GM12892 (cell line): ENCODE measurements around the gene CD99L2.

Experiments
- POLR2A ChIP-seq: IDR thresholded peaks from 2 replicates; pipeline ENCODE4 v1.6.1; 2011; ENCODE audit warnings: low read depth, low read length, control low read depth
- POLR2AphosphoS5 ChIP-seq: IDR thresholded peaks from 2 replicates; pipeline ENCODE4 v1.6.1; 2011; ENCODE audit warnings: low read depth, low read length, control low read depth
- TAF1 ChIP-seq: IDR thresholded peaks from 2 replicates; pipeline ENCODE4 v1.6.1; 2011; ENCODE audit warnings: low read depth, mild to moderate bottlenecking, control low read depth, low read length, borderline replicate concordance

DNA sequence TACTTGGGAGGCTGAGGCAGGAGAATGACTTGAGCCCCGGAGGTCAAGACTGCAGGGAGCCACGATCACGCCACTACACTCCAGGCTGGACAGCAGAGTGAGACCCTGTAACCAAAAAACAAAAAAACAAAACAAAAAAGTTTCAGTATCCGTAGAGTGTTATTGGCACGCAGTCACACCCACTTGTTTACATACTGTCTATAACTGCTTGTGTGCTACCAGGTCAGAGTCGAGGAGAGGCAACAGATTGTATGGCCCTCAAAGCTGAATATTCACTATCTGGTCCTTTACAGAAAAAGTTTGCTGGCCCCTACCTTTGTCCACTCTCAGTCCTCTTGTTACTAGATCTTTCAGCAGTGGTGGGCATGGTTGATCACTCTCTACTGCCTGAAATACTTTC, 8.2 kb upstream of the CD99L2 start:
- TF ChIP-seq POLR2A: no peak
- TF ChIP-seq POLR2AphosphoS5: no peak
- no peak for TF ChIP-seq TAF1
